Activated B cell treated with CpG ODN at 0.5 μM for 24 hours (primary cell): ENCODE measurements around the gene ARL8A. TPM values are rescaled to one million over a fixed set of nuclear protein-coding genes. Genes with fewer than 3 reads are reported as not detected.
A peak's percentile ranks its signal among the peaks of the same experiment; 100 is the strongest.

Source experiments
- ATAC-seq: fragments of 200-7000 bp; cut with Tn5 transposase; one replicate; pipeline ENCODE4 v1.10.0; 2021; ENCODE audit warnings: low read depth, mild to moderate bottlenecking, moderate library complexity
- CTCF ChIA-PET: fragments of 350-600 bp; sonication (Branson Sonifier 250); formaldehyde crosslinking; loops from one replicate; lab custom pipeline; 2021; ENCODE audit warnings: antibody characterized with exemption; lab: Charles Lee
- POLR2A ChIA-PET: fragments of 350-600 bp; sonication (Branson Sonifier 250); formaldehyde crosslinking; loops from one replicate; lab custom pipeline; 2021; ENCODE audit warnings: antibody characterized with exemption; lab: Charles Lee
- DNase-seq: peaks from one replicate; pipeline ENCODE4 v3.0.0; 2022
- H3K27ac Mint-ChIP-seq: one replicate; pipeline ENCODE4 v1.8.0; 2020; ENCODE audit warnings: mixed read lengths
- H3K27me3 Mint-ChIP-seq: one replicate; pipeline ENCODE4 v1.8.0; 2021; ENCODE audit warnings: mixed read lengths
- H3K36me3 Mint-ChIP-seq: one replicate; pipeline ENCODE4 v1.8.0; 2021; ENCODE audit warnings: low read depth, mixed read lengths
- H3K4me1 Mint-ChIP-seq: one replicate; pipeline ENCODE4 v1.8.0; 2021; ENCODE audit warnings: mixed read lengths
- H3K4me3 Mint-ChIP-seq: one replicate; pipeline ENCODE4 v1.8.0; 2020; ENCODE audit warnings: mild to moderate bottlenecking, mixed read lengths
- H3K9me3 Mint-ChIP-seq: one replicate; pipeline ENCODE4 v1.8.0; 2020; ENCODE audit warnings: mixed read lengths
- CTCF ChIP-seq: fragments of 200-600 bp; IDR thresholded peaks from one replicate; pipeline ENCODE4 v1.8.0; 2022; ENCODE audit warnings: antibody characterized with exemption, mild to moderate bottlenecking
- intact Hi-C: fragments of 100-400 bp; cut with micrococcal nuclease; formaldehyde crosslinking; loops from one replicate; pipeline ENCODE4 v1.15.1; 2024
- total RNA-seq: library from RNA; stranded (reverse); gene quantifications from 2 replicates; pipeline ENCODE4 v1.2.3, GENCODE V29; 2022

The ARL8A gene
- total RNA-seq, 1 donor from 2014 or later, result 58.0 TPM

- peaks cover 1% of the 10 kb centered on the region for H3K27me3 Mint-ChIP-seq
- peaks cover 50% of the 10 kb centered on the region for H3K4me1 Mint-ChIP-seq
- H3K36me3 Mint-ChIP-seq, result no peaks in the 10 kb centered on the region
- ChIA-PET CTCF (interaction anchor here (1.3 kb wide), 1 partner anchor 27 kb away, joined by 3 read pairs; no protein-coding TSS in a partner anchor), POLR2A (no interaction called here)
- no peaks in the 10 kb centered on the region for H3K9me3 Mint-ChIP-seq
- no peak overlapping the region for H3K4me3 Mint-ChIP-seq
- intact Hi-C loops, result loop anchor here (2.0 to 10.0 kb wide), 3 partner anchors 19 to 1219 kb away; no protein-coding TSS in a partner anchor
- H3K27ac Mint-ChIP-seq, result no peak overlapping the region
- ATAC-seq (no peak), DNase-seq (no peak)
- TF ChIP-seq CTCF, result no peak
These were observed 21.7 kb upstream of the ARL8A start for GRCh38 chr1:202165942-202166843.

- TF ChIP-seq CTCF, result no peak
- H3K4me1 Mint-ChIP-seq, result peaks cover 58% of the 10 kb centered on the region
- ChIA-PET CTCF (interaction anchor here (1.1 kb wide), 1 partner anchor 11 kb away, joined by 8 read pairs; no protein-coding TSS in a partner anchor), POLR2A (no interaction called here)
- no peaks in the 10 kb centered on the region for H3K36me3 Mint-ChIP-seq
- peak overlapping the region; percentile 61 for H3K27ac Mint-ChIP-seq
- peaks cover 1% of the 10 kb centered on the region for H3K27me3 Mint-ChIP-seq
- no peak for DNase-seq
- peak overlapping the region; percentile 71 for H3K4me3 Mint-ChIP-seq
- no peaks in the 10 kb centered on the region for H3K9me3 Mint-ChIP-seq
- intact Hi-C loops, result loop anchor here (2.0 to 10.0 kb wide), 3 partner anchors 19 to 1219 kb away; no protein-coding TSS in a partner anchor
- ATAC-seq, result no peak
These were observed 20.9 kb upstream of the ARL8A start for GRCh38 chr1:202165267-202165941.

- peaks cover 2% of the 10 kb centered on the region for H3K36me3 Mint-ChIP-seq
- ChIA-PET POLR2A (interaction anchor here (1.5 kb wide), 1 partner anchor 20 kb away, joined by 5 read pairs; the partner anchor contains the start of gene ARL8A), CTCF (interaction anchor here (1.1 kb wide), 2 partner anchors 10 kb away, joined by 7 to 8 read pairs; no protein-coding TSS in a partner anchor)
- H3K27ac Mint-ChIP-seq, result peak overlapping the region; percentile 61
- no peaks in the 10 kb centered on the region for H3K9me3 Mint-ChIP-seq
- DNase-seq (peak; percentile 78), ATAC-seq (peak; percentile 78)
- intact Hi-C loops, result loop anchor here (2.0 to 10.0 kb wide), 5 partner anchors 20 to 1220 kb away; partner anchors contain the start of genes PCAT6 and TMEM183A
- peaks cover 1% of the 10 kb centered on the region for H3K27me3 Mint-ChIP-seq
- H3K4me1 Mint-ChIP-seq, result peaks cover 67% of the 10 kb centered on the region
- TF ChIP-seq CTCF, result no peak
- H3K4me3 Mint-ChIP-seq, result peak overlapping the region; percentile 71
These were observed 19.9 kb upstream of the ARL8A start for GRCh38 chr1:202164271-202165037.

- Mint-ChIP-seq H3K36me3 (peaks cover 2% of the 10 kb centered on the region), H3K4me1 (peaks cover 76% of the 10 kb centered on the region), H3K4me3 (no peak overlapping the region), H3K9me3 (no peaks in the 10 kb centered on the region), H3K27ac (no peak overlapping the region), H3K27me3 (peaks cover 1% of the 10 kb centered on the region)
- DNase-seq, result no peak
- ChIA-PET CTCF (interaction anchor here (0.9 to 1.7 kb wide), 4 partner anchors 9 to 30 kb away, joined by 3 to 7 read pairs (median 6); partner anchors contain the start of gene LGR6), POLR2A (interaction anchor here (0.7 to 1.5 kb wide), 3 partner anchors 9 to 20 kb away, joined by 3 to 5 read pairs (median 3); partner anchors contain the start of gene ARL8A)
- TF ChIP-seq CTCF, result no peak
- intact Hi-C loops, result loop anchor here (2.0 to 10.0 kb wide), 5 partner anchors 21 to 1221 kb away; partner anchors contain the start of genes PCAT6 and TMEM183A
- ATAC-seq, result no peak
These were observed 19.0 kb upstream of the ARL8A start for GRCh38 chr1:202163281-202164270.
